Measurements from ENCODE around the gene NOS3.

The NOS3 gene

DNA sequence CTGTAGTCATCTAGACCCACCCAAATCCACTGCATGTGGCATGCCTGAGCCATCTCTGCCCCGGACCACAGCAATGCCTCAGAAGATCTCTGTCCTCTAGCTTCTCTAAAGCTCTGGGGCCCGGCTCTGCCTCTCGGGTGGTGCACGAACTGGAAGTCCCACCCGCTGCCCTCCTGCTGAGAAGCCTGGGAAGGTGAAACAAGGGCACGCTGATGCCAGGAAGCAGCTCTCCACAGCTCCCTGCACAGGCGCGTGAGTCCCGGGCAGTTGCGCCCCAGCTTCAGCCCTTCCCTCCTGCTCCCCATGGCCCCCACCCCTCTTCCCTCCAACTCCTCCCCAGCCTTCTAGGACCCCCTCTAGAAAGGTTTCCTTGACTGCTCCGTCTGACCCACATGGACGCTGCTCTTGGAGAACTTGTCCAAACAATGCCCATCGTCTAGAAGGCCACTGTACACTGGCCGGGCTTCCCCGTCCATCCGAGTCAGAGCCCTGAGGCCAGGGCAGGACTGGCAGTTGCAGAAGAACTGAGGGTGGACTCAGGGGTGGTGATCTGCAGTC lies 25.5 kb upstream of the NOS3 start:
- DNase-seq = no peak

GRCh38 chr7:150966002-150966401 lies 24.8 kb upstream of the NOS3 start:
- DNase-seq = no peak

GRCh38 chr7:150967349-150967748 lies 23.5 kb upstream of the NOS3 start:
- no peak for DNase-seq

DNA sequence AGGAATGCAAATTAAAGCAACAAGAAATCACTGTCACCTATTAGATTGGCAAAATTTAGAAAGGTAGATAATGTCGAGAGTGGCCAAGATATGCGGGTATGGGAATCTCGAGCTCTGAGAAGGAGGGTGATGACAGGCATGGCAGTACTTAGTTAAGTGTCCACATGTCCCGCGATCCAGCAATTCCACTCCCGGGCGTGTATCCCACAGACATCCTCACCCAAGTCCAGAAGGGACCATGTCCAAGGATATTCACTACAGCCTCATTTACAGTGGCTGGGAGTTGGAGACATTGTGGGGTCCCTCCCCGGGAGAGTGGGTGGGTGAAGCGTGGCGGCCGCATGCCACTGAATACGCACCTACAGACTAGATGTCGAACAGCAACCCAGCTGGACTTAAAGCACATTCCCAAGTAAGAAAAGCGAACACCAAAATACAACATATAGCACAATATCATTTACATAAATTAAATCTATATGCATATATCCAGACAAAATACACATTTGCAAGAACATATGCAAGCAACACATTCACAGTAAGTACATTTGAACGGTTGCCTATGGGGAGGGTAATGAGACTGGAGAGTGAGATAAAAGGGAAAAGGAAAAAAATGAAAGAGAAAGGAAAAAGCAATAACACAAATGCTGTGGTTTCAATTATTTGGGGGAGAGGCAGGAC lies 22.6 kb upstream of the NOS3 start:
- no peak for DNase-seq

DNA sequence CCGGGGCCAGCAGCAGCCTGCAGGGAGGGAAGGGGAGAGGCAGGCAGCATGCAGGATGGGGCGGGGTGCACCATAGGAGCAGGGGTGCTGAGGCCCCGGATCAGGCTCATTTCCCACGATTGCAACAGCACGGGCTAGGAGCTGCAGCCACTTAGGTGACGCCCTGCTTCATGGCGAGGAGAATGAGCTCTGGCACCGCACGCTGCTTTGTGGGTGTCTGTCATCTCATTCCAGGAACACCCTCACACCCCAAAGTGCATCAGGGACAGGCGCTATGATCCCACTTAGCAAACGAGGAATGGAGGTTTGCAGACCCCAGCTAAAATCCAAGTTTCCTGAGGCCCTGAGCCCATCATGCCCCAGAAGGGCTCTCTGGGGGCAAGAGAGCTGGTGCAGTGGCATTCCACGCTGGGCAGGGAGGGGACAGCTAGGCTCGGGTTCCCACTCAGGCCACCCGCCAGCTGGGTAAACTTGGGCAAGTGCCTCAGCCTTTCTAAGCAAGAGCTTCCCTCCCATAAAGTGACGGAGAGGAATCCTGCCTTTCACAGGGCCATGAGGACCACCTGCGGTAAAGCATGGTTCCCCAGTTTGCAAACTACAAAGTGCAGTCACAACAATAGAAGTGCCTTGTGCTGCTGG lies 22.0 kb upstream of the NOS3 start:
- DNase-seq = no peak

DNA sequence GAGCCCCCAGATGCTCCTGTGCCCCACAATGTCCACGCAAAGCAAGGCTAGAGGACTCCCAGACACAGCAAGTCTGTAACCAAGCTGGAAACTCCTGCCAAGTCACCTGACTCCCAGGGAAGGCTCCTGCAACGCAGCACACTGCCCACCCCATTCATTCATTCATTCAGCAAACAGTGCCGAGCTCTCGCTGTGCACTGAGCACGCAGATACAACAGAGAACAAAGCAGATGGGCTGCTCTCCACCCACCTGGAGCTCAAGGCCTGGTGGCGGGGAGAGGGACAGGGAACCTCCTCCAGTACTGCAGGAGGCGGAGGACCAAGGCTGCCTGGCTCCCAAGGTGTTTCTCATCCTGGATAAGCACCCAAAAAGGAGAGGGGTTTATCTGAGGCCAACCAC lies 21.3 kb upstream of the NOS3 start:
- DNase-seq = peak; percentile 30

DNA sequence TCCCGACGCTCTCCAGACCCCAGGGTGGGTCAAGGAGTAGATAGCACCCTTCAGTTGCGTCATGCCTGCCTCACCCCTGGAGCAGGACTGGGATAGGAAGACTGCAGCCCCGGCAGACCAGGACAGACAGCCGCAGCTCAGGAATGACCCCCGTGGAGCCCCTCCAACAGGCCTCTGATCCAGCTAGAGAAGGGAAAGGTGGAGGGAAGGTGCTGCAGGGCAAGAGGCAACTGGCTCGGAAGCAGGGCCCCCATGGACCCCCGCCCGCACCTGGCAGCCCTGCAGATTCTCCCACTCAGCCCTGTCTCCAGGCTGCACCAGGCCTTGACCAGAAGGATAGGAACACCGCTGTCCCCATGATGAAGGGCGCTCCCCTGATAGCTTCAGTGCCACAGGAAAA lies 20.4 kb upstream of the NOS3 start:
- no peak for DNase-seq

DNA sequence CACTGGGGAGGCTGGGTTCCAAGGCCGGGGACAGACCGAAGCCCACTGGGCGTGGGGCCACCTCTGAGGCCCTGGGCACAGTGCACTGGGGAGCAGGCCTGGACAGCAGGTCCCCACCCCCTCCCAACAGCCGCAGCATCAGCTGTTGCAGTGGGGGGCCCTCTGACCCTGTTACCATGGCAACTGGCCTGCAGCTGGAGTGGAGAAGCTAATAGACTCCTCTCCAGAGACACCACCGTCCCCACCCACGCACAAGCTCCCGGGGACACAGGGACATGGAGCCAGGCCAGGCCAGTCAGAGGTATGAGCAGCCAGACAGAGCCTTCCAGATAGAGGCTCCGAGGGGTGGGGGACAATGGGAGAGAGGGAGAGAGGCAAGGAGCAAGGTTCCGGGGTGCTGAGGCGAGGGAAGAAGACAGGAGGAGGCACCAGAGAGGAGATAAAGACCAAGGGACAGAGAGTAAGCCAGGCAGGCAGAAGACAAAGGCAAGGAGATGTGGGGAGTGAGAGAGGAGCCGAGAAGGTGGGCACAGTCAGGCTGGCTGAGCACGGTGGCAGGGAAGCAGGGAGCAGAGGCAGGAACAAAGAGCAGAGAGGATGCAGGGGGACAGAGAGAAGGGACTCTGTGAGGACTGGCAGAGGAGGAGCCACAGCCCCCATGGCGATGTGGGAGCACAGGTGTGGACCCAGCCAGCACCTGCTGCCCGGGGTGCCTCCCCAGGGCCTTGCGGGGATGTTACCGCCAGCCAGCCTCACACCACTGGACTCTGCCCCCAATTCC lies 19.4 kb upstream of the NOS3 start:
- DNase-seq = no peak

DNA sequence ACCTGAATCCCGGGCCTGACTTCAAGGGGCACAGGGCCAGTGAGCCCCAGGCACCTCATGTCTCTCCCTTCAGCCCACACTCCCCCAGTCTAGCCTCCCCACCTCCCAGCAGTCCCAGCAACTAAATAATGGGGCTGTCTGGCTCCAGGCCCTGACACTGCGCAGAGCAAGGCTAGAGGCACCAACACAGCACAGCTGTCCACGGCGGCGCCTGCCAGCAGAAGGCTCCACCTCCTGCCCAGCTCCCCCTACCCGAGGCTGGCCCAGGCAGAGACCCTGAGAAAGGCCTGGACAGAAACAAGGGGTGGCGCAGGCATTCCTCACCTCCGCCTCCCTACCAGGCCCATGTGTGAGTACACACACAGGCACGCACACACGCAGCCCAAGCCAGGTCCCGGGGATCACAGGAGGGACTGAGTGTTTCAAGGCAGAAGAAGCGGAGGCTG lies 18.8 kb upstream of the NOS3 start:
- DNase-seq = no peak

- no peak for DNase-seq
Measured at GRCh38 chr7:150972741-150973140, 18.1 kb upstream of the NOS3 start.

DNA sequence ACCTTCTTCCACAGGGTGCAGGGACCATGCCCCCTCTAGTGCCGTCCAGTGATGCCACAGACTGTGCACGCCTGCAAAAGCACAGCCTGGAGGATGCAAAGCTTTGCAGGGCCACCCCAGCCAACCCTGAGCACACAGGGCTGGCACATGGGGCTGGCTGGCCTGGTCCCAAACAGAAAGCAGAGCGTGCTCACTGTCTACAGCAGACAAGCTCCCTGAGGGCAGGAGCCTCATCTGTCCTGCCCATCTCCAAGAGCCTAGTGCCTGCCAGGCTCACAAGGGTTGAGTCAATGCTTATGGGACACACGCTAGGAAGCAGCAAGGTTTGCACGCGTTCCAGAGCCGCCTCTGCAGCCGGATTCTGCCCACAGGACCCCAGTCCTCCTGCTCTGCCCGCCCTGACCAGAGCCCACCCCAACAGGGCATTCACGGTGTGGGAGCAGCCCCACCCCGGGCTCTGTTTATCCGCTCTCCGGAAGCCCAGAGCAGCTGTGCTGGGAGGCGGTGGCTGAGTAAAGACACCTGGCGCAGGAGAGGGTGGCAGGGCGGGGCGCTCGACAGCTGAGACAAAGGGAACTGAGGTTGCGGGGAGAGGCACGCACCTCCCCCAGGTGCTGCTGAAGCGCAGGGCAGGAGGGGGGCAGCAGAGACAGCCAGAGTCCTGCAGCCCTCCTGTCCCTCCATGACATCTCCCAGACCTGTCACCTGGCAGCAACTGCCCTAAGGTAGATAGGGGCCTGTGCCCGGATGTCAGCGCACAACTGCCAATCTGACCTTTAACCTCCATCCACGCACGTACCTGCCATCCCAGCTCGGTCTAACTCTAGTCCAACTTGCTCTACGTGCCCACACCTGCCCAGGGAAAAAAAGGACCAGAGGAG lies 17.0 kb upstream of the NOS3 start:
- peak; percentile 53 for DNase-seq

- peak; percentile 62 for DNase-seq
Measured at GRCh38 chr7:150974468-150975391, 16.1 kb upstream of the NOS3 start.

DNA sequence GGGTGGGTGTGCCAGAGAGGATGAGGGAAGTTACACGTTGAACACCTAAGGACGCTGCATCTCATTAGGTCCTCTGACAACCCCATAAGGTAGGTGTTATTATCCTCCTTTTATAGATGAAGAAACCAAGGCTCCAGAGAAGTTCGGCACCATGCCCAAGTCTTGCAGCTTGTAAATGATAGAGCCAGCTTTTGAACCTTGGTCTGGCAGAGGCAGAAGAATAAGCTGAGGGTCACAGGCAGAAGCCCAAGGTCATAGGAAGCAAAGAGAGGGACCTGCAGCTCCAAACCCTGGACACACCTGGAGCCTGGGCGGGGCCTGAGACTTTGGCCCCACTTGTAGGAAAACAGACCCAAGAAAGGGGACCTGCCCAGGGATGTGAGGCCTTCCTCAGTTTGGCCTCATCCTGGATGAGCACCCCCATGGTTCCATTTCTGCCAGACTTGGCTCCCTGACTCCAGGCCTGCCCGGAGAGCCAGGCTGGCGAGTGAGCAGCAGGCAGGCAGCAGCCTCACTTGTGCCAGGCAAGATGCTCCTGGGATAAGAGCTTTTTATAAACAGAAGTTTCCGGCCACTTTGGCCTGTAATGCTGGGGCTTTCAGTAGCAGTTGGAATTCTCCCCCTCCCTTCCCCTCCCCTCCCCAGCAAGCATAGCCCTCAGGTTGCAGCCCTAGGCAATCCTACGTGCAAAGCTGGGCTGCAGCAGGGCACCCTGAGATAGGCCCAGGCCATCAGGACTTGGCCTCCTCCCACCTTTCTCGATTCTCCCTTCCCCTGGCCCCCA lies 15.1 kb upstream of the NOS3 start:
- no peak for DNase-seq

DNA sequence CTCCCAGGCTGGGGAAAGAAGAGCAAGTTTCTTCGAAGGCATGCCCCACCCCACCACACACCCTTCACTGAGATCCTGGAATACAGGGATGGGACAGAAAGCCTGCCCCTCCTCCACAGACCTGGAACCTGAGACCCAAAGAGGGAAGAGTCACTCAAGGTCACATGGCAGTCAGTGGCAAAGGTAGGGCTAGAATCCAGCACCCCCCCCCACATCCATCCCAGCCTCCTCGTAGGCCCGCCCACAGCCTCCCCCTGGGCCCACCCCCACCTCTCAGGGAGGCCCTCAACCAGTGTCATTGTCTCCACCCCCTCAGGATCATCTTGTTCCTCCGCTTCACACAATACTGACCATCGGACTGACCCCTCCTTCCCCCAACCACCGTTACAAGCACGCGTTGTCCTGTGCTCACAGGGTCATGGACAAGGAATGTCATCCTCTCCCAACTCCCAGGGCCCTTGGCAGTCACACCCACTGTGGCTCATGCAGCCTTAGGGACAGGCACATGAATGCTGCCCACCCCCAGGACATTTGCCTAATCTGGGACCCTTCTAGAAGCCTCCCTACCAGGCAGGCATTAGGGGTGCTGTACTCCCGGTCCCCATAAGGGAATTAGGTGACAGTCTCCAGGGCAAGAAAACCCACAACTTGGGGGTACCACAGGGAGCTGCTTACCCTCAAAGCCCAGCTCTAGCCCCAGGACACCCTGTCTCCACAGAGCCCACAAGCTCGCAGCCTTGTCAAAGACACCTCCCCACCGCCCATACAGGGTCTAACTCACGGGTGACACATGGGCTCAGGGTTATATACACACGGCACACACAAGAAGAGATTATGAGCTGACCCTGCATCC lies 14.1 kb upstream of the NOS3 start:
- DNase-seq = no peak

DNA sequence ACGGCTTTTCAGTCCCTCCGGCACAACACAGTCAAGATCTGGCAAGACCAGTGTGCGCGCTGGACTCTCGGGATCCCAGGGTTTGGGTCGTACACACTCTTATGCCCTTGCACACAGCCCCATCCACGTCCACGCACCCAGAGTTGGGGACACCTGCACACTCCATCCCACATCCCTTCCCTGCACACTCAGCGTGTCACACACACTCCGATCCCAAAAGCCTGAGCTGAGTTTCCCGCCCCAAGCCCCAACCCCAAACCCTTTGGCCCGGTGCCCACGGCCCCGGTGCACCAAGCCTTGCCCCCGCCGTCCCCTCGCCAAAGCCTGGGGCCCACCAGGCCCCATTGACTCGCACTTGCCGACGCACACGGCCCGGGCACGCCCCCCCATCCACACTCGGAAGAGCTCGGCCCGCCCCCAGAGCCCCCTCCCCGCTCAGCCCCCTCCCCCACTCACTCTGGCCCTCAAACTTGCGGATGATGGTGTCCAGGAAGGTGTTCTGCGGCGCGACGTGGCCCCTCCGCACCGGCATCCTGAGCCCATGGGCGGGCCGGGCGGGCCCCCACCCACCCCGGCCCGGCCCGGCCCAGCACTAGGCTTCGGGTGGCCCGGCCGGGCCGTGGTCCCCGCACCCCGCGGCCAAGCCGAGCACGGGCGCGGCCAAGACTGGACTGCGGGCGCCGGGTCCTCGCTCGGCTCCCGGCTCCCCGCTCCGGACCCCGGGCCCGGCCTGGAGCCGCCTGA lies 13.3 kb upstream of the NOS3 start:
- DNase-seq = no peak

GRCh38 chr7:150978126-150978789 lies 12.6 kb upstream of the NOS3 start, which contains the start of gene KCNH2:
Gene KCNH2 (minus strand): TSS chr7:150978321. CDS start chr7:150977913, 408 bp downstream.
- peak; percentile 90 for DNase-seq

DNA sequence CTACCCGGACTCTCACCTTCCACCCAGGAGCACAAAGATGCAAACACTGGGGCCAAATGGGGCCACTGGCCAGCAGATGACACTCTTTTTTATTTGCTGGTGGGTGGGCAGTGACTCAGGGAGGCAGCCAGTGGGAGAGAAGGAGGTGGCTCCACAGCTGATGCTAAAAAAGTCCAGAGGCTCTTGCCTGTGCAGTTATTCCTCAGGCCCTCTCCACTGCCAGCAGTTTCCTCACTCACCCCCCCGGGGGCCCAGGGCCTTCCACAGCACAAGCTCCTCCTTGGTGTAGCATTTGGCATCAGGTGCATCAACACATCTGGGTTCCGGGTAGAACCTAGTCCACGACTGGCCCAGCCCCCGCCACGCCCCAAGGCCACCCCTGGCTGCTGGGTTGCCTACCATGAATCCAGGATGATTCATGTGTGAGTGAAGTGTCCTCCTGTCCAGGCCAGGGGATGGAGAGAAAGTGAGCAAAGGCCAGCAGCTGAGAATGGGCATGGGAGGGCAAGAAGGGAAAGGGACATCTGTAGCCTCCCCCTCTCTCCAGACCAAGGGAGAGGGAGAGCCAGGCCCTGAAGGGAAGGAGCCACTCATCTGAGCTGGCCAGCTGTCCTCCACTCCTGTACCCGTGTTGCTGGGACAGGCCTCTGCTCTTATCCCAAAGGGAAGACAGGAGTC lies 11.0 kb upstream of the NOS3 start:
- DNase-seq = no peak

DNA sequence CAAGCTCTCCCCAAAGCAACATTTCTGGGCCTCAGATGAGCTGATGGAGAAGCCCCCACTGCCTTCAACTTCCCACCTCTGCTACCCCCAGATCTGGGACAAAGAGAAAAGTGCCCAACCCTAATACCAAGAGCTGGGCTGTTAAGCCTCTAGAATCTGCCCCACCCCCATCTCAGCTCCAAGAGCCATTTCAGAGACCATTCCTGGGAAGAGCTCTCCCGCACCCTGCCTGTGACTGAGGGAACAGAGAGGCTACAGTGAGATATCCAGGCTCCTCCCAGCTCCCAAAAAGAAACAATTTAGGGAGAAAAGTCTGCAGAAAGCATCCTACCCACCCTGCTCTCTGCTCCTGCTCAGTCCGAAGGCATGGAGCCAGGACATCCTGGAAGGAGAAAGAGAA lies 10.2 kb upstream of the NOS3 start:
- no peak for DNase-seq

Data from NCI-H2171 (cell line).